Hematopoietic multipotent progenitor cell (in vitro differentiated cells): ENCODE data around the gene TMEM86A. TPM values are rescaled to one million over a fixed set of nuclear protein-coding genes. Genes with fewer than 3 reads are reported as not detected.

ENCODE experiments used
- DNase-seq, 3 donors: peaks; one replicate each; pipeline ENCODE4 v3.0.0-alpha.2; 2011 to 2015; ENCODE audit warnings: low read depth in 2 of 3, low spot score in 2 of 3
- total RNA-seq: library from RNA; depleted of rRNA; stranded (reverse); fragments of >200 nt; gene quantifications from one replicate; pipeline ENCODE4 v1.2.3, GENCODE V29; 2012

TMEM86A gene
- total RNA-seq, 1 donor, result 6.2 TPM

DNA sequence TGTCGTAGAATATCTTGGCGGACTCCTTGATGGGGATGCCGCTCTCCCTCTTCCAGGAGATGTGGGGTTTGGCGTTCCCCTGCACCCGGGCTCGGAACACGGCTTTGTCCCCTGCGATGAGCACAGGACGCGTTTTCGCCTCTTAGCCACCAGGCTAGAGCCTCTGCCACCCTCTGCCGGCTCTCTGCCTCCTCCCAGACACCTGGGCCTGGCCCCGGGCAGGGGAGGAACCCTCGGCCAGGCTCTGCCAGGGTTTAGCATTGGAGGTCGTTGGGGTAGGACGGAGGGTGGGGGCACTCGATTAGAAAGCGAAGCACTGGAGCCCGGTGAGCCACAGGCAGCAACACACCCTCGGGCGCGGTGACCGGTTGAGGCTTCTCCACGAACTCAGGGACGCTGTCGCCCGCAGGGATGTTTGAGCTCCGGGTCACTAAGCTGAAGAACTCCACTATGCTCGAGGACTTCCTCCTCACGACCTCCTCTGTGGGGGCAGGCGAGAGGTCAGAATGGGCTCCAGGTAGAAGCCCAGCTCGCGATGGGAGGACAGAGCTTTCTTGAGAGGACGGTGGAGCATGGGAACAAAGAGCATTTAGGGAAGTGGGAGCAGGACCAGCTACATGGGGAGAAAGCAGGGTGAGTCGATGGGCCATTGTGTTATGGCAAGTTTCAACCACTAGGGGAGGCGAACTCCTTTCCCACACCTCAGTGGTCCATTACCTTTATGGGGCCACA, 23.1 kb downstream of the TMEM86A start:
- DNase-seq, result peak in 2 of 3 donors; percentile 52 to 54

DNA sequence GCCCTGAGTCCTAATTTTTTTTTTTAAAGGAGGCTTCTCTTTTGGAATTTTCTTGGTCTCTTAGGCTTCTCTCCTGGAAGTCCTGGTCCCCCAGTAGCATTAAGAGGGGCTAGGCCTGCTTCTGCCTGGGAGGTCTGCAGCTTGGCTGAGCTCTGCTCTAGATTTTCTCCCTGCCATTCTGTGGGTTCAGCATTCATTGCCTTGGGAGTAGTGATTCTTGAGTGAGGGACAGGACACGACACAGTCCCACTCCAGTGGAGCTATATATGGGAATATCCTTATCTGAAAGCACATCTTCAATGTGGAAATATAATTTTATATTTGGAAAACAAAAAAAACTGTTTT, 23.7 kb downstream of the TMEM86A start:
- DNase-seq, result no peak

- no peak for DNase-seq
These were observed 25.4 kb downstream of the TMEM86A start for GRCh38 chr11:18723991-18724390.

DNA sequence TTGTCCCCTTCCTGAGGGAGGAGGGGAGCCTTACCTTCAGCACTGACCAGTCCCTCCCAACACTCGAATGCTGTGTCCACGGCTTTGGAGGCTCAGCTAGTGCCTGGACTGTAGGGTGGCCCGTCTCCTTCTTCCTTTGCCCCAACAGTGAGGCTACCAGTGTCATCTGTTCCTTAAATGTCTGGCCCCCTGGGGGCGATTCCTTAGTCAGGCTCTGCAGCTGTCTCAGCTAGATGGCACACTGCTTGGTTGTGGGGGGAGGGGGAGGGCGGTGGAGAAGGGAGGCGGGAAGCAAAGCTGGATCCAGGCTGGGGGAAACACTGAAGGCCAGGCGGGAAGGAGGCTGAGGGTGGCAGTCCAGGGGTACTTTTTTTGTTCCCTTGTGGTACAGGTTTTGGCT, 27.5 kb downstream of the TMEM86A start, which contains the start of gene IGSF22:
Gene IGSF22, minus strand, starts transcription at position 149 of the 400 bp plus-strand sequence. CDS start 1,952 bp downstream, outside the sequence.
- no peak for DNase-seq

DNA sequence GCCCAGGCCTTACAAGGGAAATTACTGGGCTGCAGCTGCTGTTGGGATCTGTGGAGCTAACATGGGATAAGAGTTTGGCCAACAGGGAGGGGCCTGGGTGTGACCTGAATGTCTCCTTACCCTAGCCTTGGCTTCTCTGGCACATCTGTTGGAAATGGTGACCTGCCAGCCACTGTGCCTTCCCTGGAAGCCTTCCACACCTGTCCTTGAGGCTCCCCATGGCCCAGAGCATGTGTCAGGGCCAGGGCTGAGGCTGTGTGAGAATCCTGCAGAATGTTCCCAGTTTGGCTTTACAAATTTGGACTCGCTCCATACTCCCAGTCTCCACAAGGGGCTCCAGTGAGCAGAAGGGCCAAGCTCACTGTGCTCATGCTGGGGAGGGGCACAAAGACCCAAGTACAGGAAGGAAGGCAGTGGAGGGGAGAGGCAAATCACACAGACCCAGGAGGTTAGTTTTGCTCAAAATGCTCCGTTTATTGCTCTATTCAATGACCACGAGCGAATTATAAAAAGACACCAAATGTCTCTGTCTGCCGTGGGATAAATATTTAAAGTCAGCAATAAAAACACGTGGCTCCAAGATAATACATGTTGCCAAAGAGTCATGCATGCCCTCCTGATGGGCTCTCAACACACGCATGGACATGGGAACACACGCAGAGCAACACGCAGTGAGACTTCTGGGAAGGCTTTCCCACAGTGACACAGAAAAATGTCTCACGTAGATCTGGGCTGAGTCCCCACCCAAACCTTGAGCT, 29.1 kb downstream of the TMEM86A start:
- peak in 2 of 3 donors; percentile 60 to 77 for DNase-seq

- no peak for DNase-seq
These were observed 30.1 kb downstream of the TMEM86A start for GRCh38 chr11:18728658-18729057.

DNA sequence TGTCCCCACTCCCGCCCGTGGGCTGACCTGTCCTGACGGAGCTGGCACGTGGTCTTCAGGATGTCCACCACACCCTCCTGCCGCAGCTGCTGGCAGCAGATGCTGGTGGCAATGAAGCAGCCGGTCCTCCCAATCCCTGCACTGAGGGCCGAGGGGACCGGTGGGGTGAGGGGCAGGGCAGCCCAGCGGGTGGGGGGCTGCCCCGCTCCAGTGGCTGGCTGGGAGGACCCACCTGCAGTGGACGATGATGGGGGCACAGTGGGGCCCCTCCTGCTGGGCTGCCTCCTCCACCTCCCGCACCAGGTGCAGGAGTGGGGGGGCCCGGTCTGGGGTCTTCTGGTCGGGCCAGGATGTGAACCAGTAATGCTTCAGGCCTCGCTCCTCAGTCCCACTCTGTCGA, 30.8 kb downstream of the TMEM86A start:
- DNase-seq, result no peak

DNA sequence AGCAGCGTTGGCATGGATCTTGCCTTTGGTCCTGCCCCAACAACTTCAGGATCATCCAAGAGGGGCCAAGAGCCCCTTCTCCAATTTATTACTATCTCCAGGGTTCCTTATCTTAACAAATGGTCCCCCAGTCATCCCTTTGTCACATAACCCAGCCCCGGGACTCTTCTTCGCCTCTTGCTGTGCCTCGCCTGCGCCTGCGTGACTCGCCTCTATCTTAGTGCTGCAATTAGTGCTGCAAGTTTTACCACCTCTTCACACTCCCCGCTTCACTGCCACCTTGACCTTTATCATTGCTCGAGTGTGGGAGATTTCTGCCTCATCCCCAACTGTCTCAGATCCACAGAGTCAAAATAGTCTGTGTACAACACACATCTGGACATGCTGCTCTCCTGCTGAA, 31.4 kb downstream of the TMEM86A start:
- DNase-seq, result no peak

DNA sequence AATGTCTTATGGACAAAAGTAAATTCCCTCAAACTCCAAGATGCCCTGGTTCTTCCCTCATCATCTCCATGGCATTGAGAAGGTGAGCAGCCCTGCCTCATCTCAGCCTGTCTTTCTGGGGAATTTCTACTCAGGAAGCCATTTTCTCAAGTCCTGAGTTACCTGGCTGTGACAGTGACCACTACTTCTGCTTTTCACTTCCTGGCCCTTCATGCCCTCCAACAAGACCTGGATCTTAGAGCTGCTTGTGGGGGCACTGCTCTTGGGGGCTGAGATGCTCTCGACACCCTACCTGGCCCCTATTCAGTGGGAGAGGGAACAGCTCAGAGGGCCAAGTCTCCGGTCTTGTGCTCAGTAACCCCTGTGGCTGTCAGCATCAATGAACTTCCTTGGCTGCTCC, 32.9 kb downstream of the TMEM86A start:
- no peak for DNase-seq

- DNase-seq, result peak in 2 of 3 donors; percentile 66 to 84
These were observed 33.6 kb downstream of the TMEM86A start for GRCh38 chr11:18731949-18732821.

DNA sequence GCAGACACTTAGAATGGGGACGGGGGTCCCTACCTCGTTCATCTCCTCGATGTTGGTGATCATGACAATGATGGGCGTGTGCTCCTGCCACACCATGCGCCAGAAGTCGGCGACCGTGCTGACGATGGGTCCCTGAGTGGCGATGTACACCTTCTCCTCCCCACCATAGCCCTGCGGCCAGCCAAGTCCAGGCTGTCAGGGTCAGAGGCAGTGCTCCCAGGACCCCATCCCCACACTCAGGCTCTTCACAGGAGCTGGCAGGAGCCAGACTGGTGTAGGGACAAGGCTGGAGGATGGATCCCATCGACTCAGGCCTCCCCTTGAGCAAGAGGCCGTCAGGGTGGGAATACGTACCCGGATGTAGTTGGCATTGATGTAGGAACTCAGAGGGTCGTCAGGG, 34.6 kb downstream of the TMEM86A start:
- no peak for DNase-seq

DNA sequence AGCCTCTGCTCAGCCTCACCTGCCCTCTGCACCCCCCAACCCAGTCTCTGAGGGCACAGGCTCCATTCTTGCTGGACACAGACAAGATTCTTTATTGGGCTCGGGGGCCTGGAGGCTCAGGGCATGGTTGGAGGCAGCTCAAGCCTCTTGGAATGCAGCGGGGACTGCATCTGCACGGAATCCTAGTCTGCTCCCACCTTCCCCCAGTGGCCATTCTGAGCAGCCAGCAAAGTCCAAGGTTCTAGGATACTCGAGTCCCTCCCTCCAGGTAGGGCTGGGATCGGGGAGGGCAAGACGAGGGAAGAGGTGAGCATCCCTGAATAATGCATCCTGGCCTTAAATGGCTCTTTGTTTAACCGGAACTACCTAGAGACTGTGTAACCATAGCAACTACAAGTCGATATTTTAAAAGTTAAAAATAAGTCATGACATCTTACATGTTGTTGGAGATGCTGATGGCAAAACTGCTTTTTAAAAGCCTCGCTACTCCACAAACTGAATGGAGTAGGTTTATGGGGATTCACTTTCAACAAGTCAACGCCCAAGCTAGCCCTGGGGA, 38.1 kb downstream of the TMEM86A start:
- no peak for DNase-seq

GRCh38 chr11:18737642-18738041, 39.1 kb downstream of the TMEM86A start:
- no peak for DNase-seq

DNA sequence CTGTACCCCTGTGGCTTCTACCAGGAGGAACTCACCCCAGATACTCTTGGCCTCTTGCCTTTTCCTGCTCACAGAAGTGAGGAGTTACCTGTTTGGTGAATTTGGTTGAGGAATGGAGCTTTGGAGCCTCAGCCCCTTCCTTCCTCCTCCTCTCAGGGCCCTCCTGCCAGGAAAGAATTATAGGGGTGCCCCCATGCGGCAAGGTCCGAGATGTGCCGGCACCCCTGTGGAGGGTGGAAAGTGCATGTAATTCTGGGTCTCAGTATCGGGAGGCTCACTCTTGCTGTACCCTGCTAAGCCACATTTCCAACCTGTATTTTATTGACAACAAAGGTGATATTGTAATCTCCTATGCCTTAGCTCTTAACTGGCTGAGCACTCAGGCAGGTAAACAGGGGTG, 41.1 kb downstream of the TMEM86A start:
- no peak for DNase-seq

GRCh38 chr11:18741783-18742182, 43.2 kb downstream of the TMEM86A start:
- no peak for DNase-seq

GRCh38 chr11:18743365-18743764, 44.8 kb downstream of the TMEM86A start:
- no peak for DNase-seq

GRCh38 chr11:18743900-18744514, 45.4 kb downstream of the TMEM86A start:
- no peak for DNase-seq

GRCh38 chr11:18745251-18745650, 46.7 kb downstream of the TMEM86A start:
- DNase-seq, result no peak

DNA sequence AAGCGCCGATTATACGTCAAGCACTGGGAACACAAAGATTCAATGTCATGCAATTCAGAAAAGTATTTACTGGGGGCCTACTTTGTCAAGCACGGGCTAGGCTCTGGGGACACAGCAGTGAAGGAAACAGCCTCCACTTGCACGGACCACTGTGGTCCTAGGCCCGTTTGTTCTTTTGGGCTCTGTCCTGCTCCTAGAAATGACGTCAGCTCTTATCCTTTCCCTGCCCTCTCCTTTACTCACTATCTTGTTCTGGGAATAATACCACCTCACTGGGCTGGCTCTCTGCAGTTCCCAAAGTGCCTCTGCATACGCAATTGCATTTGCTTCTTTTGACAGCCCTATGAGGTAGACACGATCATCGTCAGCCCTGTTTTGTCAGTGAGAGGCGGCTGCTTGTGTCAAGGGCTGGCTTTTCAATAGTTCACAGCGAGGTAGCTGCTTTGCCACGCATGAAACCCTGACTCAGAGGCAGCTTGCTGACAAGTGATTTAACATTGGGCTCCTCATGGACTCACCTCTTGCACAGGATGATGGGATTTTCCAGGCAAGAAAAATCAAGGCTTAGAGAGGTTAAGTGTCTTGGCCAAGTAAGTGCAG, 50.3 kb downstream of the TMEM86A start:
- DNase-seq, result no peak
